Urinary bladder (tissue), 4 donors: ENCODE data around the gene FAHD2B. TPM values are rescaled to one million over a fixed set of nuclear protein-coding genes. Genes with fewer than 3 reads are reported as not detected.
"Not testable (repeated sequence)": the region's sequence is repeated elsewhere in the genome, so short reads cannot be mapped to it uniquely, and the experiment has no call there.

Experiments used
- DNase-seq: peaks from one replicate; pipeline ENCODE4 v3.0.0-alpha.2; 2015; ENCODE audit errors: extremely low spot score
- H3K27ac ChIP-seq: one replicate; pipeline ENCODE4 v1.5.1; 2013; ENCODE audit warnings: low read depth, mild to moderate bottlenecking, moderate library complexity
- H3K36me3 ChIP-seq: one replicate; pipeline ENCODE4 v1.6.1; 2013; ENCODE audit warnings: mild to moderate bottlenecking, moderate library complexity; ENCODE audit not compliant: insufficient read depth
- H3K4me1 ChIP-seq: one replicate; pipeline ENCODE4 v1.6.1; 2013; ENCODE audit warnings: mild to moderate bottlenecking, moderate library complexity; ENCODE audit not compliant: insufficient read depth
- H3K4me3 ChIP-seq: one replicate; pipeline ENCODE4 v1.5.1; 2013; ENCODE audit warnings: low read depth, low read length
- WGBS: extraction: QIAGEN DNeasy Blood & Tissue Kit; methylation state at CpG from one replicate; pipeline ENCODE4 v1.1.7; 2013; 5-methylcytosine and 5-hydroxymethylcytosine counted together
- polyA plus RNA-seq: library from polyadenylated mRNA; stranded (reverse); fragments of 200-250 nt; gene quantifications from one replicate; pipeline ENCODE4 v1.2.3, GENCODE V29; 2013
- small RNA-seq: library from RNA; depleted of rRNA; stranded (forward); fragments of <200 nt; gene quantifications from one replicate; pipeline ENCODE3, GENCODE V24; 2014
- total RNA-seq: library from RNA; depleted of rRNA; stranded (reverse); fragments of >200 nt; gene quantifications from one replicate; pipeline ENCODE4 v1.2.3, GENCODE V29; 2014
- donor health status: healthy with polysubstance abuse.
- donor health status: healthy.

Gene FAHD2B
- total and polyA plus RNA-seq, 2 donors, result 8.8 to 22.9 TPM

DNA sequence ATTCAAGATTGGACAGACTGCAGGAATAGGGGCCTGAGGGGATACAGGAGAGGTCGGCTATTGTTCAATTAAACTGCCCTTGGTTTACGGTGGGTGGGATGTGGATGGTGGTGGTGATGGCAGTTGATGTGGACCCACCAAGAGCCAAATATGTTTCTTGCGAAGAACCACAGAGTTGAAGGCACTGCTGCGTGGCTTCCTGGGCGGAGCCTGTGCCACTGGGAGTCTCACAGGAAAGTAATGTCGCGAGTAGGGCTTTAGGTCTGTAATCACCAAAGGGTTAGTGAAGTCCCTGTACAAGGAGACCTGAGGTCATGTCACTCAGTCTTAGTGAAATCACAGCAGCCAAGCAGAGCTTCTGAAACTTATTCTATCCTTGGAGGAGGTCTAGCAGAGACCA, 46.2 kb downstream of the FAHD2B start:
- not testable (repeated sequence) for H3K4me1 ChIP-seq, H3K27ac ChIP-seq, DNase-seq, H3K36me3 ChIP-seq, H3K4me3 ChIP-seq
- WGBS, result 56% methylated on average over 7 of the region's 7 CpGs

DNA sequence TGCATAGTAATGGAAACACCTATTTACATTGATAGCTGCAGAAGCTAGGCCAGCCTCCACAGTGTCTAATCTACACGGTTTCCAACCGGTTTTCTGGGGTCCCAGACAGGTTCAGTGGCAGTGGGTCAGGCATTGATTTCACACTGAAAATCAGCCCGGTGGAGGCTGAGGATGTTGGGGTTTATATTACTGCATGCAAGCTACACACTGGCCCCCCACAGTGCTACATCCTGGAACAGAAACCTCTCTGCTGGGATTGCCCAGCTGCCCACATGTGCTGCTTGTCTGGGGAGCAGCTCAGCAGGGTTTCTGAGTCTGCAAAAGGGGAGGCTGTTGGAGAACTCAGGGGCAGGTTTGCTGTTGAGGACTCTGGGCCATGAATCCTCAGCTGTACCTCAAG, 48.0 kb downstream of the FAHD2B start:
- 78% methylated on average over 2 of the region's 3 CpGs for WGBS
- not testable (repeated sequence) for H3K4me3 ChIP-seq, H3K36me3 ChIP-seq, H3K27ac ChIP-seq, DNase-seq, H3K4me1 ChIP-seq

DNA sequence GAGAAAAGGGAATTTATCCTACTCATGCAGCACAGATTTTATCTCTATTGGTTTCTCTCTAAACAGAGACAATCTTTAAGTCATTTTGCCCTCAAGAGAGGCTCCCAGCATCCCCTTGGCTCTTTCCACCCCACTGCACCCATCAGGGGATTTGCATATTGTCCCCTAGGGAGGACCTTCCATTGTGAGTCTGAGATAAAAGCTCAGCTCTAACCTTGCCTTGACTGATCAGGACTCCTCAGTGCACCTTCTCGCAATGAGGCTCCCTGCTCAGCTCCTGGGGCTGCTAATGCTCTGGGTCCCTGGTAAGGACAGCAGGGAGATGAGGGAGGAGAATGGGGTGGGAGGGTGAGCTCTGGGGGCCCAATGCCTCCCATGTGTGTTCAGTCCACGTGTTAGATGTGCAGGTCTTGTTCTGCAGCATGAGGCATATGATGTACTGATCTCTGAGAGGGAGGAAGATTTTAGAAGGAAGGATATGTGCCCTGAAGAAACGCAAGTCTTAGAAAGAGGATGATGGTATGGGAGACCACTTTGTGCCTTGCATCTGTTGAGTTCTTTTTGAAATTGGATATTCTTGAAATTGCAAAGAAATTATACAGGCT, 48.7 kb downstream of the FAHD2B start:
- WGBS, result 68% methylated on average over 3 of the region's 3 CpGs
- not testable (repeated sequence) for H3K36me3 ChIP-seq, H3K27ac ChIP-seq, H3K4me1 ChIP-seq, DNase-seq, H3K4me3 ChIP-seq

Small RNAs within 50 kb of the gene (small RNA-seq; reads per million reads assigned to genes)
- gene AC018892.1, result not detected
- gene IGKV1OR2-3, result not detected
- not detected for gene IGKV2OR2-2
- not detected for gene RN7SL313P

Other genes with a start within 250 kb of the FAHD2B start
- gene ANKRD39, start 236.9 kb downstream of the FAHD2B start, total RNA-seq, result 5.8 TPM
- 18.8 TPM for gene ANKRD39, start 236.9 kb downstream of the FAHD2B start, polyA plus RNA-seq
- 27.4 TPM for gene SEMA4C, start 224.8 kb downstream of the FAHD2B start, total RNA-seq
- gene SEMA4C, start 224.8 kb downstream of the FAHD2B start, polyA plus RNA-seq, result 80.1 TPM
- not detected for gene FAM178B, start 108.3 kb downstream of the FAHD2B start, total RNA-seq
- 4.7 TPM for gene FAM178B, start 108.3 kb downstream of the FAHD2B start, polyA plus RNA-seq
- 172 TPM for gene ANKRD36, start 18.3 kb upstream of the FAHD2B start, total RNA-seq
- 3.3 TPM for gene ANKRD36, start 18.3 kb upstream of the FAHD2B start, polyA plus RNA-seq